Nephron progenitor cell (in vitro differentiated cells): ENCODE data around the gene LPP.

Experiments used
- DNase-seq: peaks from one replicate; pipeline ENCODE4 v3.0.0; 2021
- H3K27ac Mint-ChIP-seq: 2 replicates; pipeline ENCODE4 v1.8.0; 2021; ENCODE audit warnings: mild to moderate bottlenecking, moderate library complexity, mixed read lengths
- H3K27me3 Mint-ChIP-seq: 2 replicates; pipeline ENCODE4 v1.8.0; 2021; ENCODE audit warnings: mild to moderate bottlenecking, low read depth, mixed read lengths; ENCODE audit not compliant: poor library complexity
- H3K36me3 Mint-ChIP-seq: 2 replicates; pipeline ENCODE4 v1.8.0; 2021; ENCODE audit warnings: low read depth, mixed read lengths
- H3K4me1 Mint-ChIP-seq: 2 replicates; pipeline ENCODE4 v1.8.0; 2021; ENCODE audit warnings: mixed read lengths
- H3K4me3 Mint-ChIP-seq: 2 replicates; pipeline ENCODE4 v1.8.0; 2021; ENCODE audit warnings: mild to moderate bottlenecking, moderate library complexity, mixed read lengths
- H3K9me3 Mint-ChIP-seq: 2 replicates; pipeline ENCODE4 v1.8.0; 2021; ENCODE audit warnings: mild to moderate bottlenecking, moderate library complexity, mixed read lengths
- CTCF ChIP-seq: fragments of 200-600 bp; sonication (generic); IDR thresholded peaks from 2 replicates; pipeline ENCODE4 v1.5.0; 2021; ENCODE audit warnings: antibody characterized with exemption

Gene LPP

GRCh38 chr3:188590557-188590956 lies 436.6 kb downstream of the LPP start:
- Mint-ChIP-seq H3K27me3 (no peaks in the 10 kb centered on the region), H3K27ac (no peak overlapping the region), H3K36me3 (no peaks in the 10 kb centered on the region), H3K4me1 (peaks cover 5% of the 10 kb centered on the region), H3K9me3 (no peaks in the 10 kb centered on the region), H3K4me3 (no peak overlapping the region)
- no peak for TF ChIP-seq CTCF
- no peak for DNase-seq

- no peak for DNase-seq
- no peak overlapping the region for H3K27ac Mint-ChIP-seq
- peaks cover 5% of the 10 kb centered on the region for H3K4me1 Mint-ChIP-seq
- H3K9me3 Mint-ChIP-seq = no peaks in the 10 kb centered on the region
- no peaks in the 10 kb centered on the region for H3K27me3 Mint-ChIP-seq
- no peak overlapping the region for H3K4me3 Mint-ChIP-seq
- H3K36me3 Mint-ChIP-seq = no peaks in the 10 kb centered on the region
- no peak for TF ChIP-seq CTCF
Observed at GRCh38 chr3:188594139-188594538, 440.2 kb downstream of the LPP start.

- Mint-ChIP-seq H3K27me3 (no peaks in the 10 kb centered on the region), H3K27ac (peak overlapping the region; percentile 37), H3K9me3 (no peaks in the 10 kb centered on the region), H3K36me3 (no peaks in the 10 kb centered on the region), H3K4me3 (no peak overlapping the region), H3K4me1 (no peaks in the 10 kb centered on the region)
- DNase-seq = no peak
- TF ChIP-seq CTCF = no peak
Observed at GRCh38 chr3:188595890-188596376, 442.0 kb downstream of the LPP start.

GRCh38 chr3:188598894-188599293 lies 444.9 kb downstream of the LPP start:
- H3K4me3 Mint-ChIP-seq = no peak overlapping the region
- DNase-seq = no peak
- H3K4me1 Mint-ChIP-seq = no peaks in the 10 kb centered on the region
- no peaks in the 10 kb centered on the region for H3K36me3 Mint-ChIP-seq
- no peak for TF ChIP-seq CTCF
- no peak overlapping the region for H3K27ac Mint-ChIP-seq
- H3K9me3 Mint-ChIP-seq = no peaks in the 10 kb centered on the region
- H3K27me3 Mint-ChIP-seq = no peaks in the 10 kb centered on the region

- H3K4me3 Mint-ChIP-seq = no peak overlapping the region
- no peak for DNase-seq
- H3K4me1 Mint-ChIP-seq = no peaks in the 10 kb centered on the region
- no peaks in the 10 kb centered on the region for H3K9me3 Mint-ChIP-seq
- H3K27ac Mint-ChIP-seq = no peak overlapping the region
- no peak for TF ChIP-seq CTCF
- H3K36me3 Mint-ChIP-seq = no peaks in the 10 kb centered on the region
- no peaks in the 10 kb centered on the region for H3K27me3 Mint-ChIP-seq
Observed at GRCh38 chr3:188602111-188602510, 448.2 kb downstream of the LPP start.

GRCh38 chr3:188602620-188603019 lies 448.7 kb downstream of the LPP start:
- H3K4me1 Mint-ChIP-seq = no peaks in the 10 kb centered on the region
- peaks cover under 1% of the 10 kb centered on the region for H3K36me3 Mint-ChIP-seq

More at GRCh38 chr3:188602620-188603019, 448.7 kb downstream of the LPP start:
- Mint-ChIP-seq H3K9me3 (peaks cover under 1% of the 10 kb centered on the region), H3K27me3 (no peaks in the 10 kb centered on the region), H3K4me3 (no peak overlapping the region), H3K27ac (no peak overlapping the region)
- no peak for DNase-seq
- TF ChIP-seq CTCF = no peak
